GM12874 (cell line): Measurements from ENCODE around the gene CORO2B.

Source experiments
- TF ChIP-seq, protein P1 (sequence below): IDR thresholded peaks from 2 replicates; pipeline ENCODE4 v1.5.1; 2011; ENCODE audit warnings: low read depth, mild to moderate bottlenecking, control low read depth, low read length, moderate library complexity; ENCODE audit not compliant: insufficient read depth

Gene CORO2B

DNA sequence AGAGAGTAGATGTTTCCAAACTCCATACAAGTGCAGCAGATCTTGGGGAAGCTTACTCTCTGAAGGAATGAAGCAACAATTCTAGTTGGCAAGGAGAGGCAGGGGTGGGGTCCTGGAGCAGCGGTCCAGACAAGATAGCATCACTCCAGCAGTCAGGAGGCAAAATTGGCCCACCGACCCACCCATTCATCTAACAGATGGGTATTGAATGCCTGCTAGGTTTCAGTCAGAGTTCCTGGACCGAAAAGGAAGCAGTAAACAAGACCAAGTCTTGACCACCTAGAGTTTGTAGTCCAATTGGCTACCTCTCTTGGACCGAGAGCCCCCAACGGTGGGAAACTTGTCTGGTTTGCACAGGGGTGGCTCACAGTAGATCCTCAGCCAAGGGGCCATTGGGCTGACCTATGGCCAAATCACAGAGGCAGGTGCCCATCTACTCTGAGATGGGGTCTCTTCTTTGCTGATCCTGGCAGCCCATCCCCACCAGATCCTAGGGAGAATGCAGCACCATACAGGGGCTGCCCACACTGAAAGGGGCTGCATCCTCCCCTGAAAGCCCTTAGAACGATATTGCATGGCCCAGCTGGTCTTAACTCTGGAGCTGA is 74.3 kb downstream of the CORO2B start:
- TF ChIP-seq, protein P1, sequence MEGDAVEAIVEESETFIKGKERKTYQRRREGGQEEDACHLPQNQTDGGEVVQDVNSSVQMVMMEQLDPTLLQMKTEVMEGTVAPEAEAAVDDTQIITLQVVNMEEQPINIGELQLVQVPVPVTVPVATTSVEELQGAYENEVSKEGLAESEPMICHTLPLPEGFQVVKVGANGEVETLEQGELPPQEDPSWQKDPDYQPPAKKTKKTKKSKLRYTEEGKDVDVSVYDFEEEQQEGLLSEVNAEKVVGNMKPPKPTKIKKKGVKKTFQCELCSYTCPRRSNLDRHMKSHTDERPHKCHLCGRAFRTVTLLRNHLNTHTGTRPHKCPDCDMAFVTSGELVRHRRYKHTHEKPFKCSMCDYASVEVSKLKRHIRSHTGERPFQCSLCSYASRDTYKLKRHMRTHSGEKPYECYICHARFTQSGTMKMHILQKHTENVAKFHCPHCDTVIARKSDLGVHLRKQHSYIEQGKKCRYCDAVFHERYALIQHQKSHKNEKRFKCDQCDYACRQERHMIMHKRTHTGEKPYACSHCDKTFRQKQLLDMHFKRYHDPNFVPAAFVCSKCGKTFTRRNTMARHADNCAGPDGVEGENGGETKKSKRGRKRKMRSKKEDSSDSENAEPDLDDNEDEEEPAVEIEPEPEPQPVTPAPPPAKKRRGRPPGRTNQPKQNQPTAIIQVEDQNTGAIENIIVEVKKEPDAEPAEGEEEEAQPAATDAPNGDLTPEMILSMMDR: no peak

DNA sequence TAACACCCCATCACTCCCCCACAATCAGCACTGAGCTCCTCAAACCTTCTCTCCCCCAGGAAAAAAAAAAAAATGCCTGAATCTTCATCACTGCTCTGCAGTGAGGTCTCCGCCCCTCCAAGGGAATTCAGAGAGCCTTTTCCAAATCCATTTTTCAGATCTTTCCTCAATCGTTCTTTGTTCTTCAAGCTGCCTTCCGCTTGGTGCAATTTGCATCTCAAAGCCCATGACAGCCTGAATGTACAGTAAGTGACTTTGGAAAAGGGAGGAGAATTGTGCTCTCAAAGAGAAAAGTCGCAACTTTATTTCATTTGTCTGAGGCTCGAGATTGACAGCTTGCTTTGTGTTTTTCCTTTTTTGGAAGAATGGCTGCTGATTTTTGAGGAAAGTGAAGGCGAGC is 75.0 kb downstream of the CORO2B start:
- TF ChIP-seq, protein P1: no peak

DNA sequence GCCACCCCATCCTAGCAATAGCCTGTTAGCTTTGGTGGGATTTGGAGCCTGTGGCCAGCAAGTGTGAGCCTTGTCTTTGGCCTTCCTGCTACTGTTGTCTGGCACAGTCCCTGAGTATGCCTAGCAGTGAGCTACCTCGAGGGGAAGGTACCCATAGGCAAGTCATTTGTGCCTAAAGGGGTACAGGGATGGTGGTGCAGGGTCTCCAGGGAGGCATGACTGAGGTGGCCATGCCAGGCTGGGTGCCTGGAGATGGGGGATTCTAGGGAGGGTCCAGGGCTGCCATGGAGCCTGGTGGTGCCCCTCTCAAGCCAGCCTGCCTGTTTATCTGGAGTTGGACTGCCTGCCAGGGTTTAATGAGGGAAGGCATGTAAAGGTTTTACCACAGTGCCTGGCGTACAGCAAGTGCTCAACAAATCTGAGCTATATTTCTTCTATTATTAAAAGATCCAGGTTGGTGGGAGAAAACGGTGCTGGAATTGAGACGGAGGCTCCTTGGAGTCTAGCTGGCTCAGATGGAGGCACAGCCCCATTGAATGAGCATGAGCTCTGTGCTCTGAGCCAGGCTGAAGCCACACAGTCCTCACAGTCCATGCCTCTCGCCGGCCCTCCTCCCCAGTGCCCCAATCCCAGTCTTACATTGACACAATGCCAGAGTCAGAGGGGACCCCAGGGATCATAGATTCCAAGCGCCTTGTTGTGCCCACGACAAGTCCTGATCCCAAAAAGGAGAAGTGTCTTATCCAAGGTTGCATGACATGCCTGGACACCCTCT is 76.2 kb downstream of the CORO2B start:
- TF ChIP-seq, protein P1: no peak

DNA sequence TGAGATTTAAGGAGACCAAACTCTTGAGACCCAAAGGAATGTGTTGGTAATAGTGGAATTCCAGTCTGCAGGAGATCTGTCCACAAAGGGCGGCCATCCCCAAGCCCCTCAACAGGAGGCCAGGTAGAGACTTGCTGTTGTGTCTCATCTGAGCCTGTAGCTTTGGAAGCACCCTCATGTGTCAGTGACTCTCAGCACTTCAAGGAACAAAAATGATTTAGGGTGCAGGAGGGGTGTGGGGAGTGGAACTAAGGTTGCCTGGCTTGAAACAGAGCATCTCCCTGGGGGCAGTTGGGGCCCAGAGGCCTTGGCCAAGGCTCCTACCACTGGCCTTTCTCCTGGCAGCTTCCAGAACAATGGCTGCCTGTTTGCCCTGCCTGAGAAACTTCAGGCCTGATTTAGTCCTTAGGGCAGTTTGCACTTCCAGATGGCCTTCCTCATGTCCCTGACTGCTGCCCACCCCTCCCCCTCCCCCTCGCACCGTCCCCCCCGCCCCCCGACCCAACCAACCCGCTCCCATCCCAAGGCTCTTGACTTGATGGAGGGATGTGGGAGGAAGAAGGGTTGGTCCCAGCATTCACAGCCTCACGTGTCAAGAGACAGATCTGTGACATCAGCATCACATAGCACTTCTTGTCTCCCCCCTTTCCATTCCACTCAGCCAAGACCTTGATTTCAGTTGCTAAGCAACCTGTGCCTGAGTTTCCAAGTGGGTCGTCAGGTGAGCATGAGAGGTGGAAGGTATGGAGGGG is 77.1 kb downstream of the CORO2B start:
- TF ChIP-seq, protein P1: no peak

DNA sequence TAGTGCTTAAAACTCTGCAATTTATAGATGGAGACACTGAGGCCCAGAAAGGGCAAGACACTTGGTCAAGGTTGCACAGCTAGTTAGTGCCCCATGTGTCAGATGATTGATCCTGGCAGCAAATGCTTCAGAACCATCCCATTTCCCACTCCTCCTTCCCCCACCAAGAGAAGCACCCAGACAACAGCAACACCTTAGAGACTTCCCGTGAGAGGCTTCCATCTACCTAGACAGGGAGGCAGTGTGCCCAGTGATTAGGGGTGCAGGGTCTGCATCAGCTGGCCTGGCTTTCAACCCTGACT is 77.6 kb downstream of the CORO2B start:
- TF ChIP-seq, protein P1: no peak

DNA sequence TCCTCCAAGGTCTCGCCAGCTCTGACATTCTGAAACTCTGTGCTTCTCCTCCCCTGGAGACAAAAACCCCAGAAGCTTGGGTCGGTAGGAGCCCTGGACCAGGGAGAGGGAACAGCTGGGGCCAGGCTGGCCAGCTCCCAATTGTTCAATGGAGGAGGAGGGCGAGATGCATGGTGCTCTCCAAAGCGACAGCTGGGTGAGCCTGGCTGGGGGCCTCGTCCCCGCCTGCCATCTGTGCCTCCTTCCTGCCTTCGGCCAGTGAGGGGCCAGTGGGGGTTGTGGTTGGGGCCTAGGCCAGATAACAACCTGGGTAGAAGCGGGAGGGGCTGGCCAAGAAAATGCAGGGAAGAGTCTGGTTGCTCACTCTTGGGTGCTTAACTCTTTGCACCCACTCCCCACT is 79.4 kb downstream of the CORO2B start:
- TF ChIP-seq, protein P1: no peak

DNA sequence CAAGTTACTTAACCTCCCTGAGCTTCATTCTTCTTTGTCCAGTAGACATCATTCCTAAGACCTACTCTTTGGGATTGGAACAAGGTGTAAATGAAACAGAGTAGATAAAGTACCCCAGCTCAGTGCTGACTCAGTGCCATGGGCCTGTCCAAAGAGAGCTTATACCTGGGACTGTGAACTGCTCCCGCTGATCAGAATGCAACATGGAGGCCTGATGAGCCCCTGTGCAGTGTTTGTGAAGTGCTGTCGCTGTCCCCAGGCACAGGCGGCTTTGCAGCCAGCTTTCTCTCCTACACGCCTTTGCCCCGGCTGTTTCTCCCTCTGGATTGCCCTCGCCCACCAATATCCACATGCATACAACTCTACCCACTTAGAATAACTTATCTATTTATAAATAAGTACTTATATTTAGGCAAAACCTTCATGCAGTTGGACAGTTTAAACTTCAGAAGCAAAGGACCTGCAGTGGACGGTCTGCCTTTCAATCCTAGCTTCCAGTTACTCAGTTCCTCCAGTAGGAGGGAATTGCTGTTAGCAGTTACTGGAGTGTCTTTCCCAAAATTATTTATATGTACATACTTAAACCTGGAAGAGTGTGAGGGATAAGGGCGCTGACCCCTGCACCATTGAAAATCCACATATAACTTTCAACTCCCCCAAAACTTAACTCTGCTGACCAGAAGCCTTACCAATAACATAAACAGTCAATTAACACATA is 80.0 kb downstream of the CORO2B start:
- TF ChIP-seq, protein P1: no peak
